Ovary (tissue), 9 donors: ENCODE results near the gene PITPNC1. TPM values are rescaled to one million over a fixed set of nuclear protein-coding genes. Genes with fewer than 3 reads are reported as not detected.

ENCODE experiments used
- DNase-seq, 5 donors: peaks; one replicate each; pipeline ENCODE4 v3.0.0-alpha.2; 2019 to 2020
- H3K27ac ChIP-seq, 2 donors: fragments of 200-600 bp; one replicate each; pipeline versions ENCODE4 v1.5.1 to v1.8.0; 2019 to 2022
- H3K27me3 ChIP-seq: fragments of 200-600 bp; one replicate; pipeline ENCODE4 v1.8.0; 2022
- H3K36me3 ChIP-seq: fragments of 200-600 bp; sonication (generic); one replicate; pipeline ENCODE4 v1.5.1; 2019
- H3K4me1 ChIP-seq: one replicate; pipeline ENCODE4 v1.8.1; 2013; ENCODE audit warnings: mild to moderate bottlenecking, moderate library complexity; ENCODE audit not compliant: insufficient read depth
- H3K4me3 ChIP-seq: fragments of 200-600 bp; sonication (generic); one replicate; pipeline ENCODE4 v1.5.1; 2017
- H3K9me3 ChIP-seq, 2 donors: fragments of 200-600 bp in 1 of 2; sonication (generic) in 1 of 2; one replicate each; pipeline versions ENCODE4 v1.5.1 to v1.8.1; 2013 to 2019; ENCODE audit warnings: mild to moderate bottlenecking in 1 of 2, moderate library complexity in 1 of 2
- CTCF ChIP-seq, 3 donors: fragments of 450-650 bp in 2 of 3; fragments of 200-600 bp in 1 of 3; IDR thresholded peaks; one replicate each; pipeline versions ENCODE4 v1.5.1 to v1.8.0; 2016 to 2022; ENCODE audit warnings: antibody characterized with exemption in 3 of 3, mild to moderate bottlenecking in 1 of 3
- EP300 ChIP-seq: sonication (generic); formaldehyde crosslinking; IDR thresholded peaks from one replicate; pipeline ENCODE4 v1.6.1; 2017; ENCODE audit warnings: antibody characterized with exemption
- POLR2A ChIP-seq: fragments of 450-650 bp; IDR thresholded peaks from one replicate; pipeline ENCODE4 v1.6.1; 2017; ENCODE audit warnings: antibody characterized with exemption, mild to moderate bottlenecking, moderate library complexity
- whole genome bisulfite sequencing, 3 donors: extraction: QIAGEN DNeasy Blood & Tissue Kit in 1 of 3; methylation state at CpG; one replicate each; pipeline versions ENCODE4 v1.1.5 to v1.1.7; 2013 to 2017; 5-methylcytosine and 5-hydroxymethylcytosine counted together
- intact Hi-C, 4 donors: fragments of 100-400 bp; cut with DNase I; formaldehyde crosslinking; loops; one replicate each; pipeline versions ENCODE4 v1.11.0 to v1.15.1; 2022 to 2023
- polyA plus RNA-seq, 2 donors: library from polyadenylated mRNA; stranded (reverse); fragments of 200-250 nt in 1 of 2; fragments of 350-450 nt in 1 of 2; fragmentation: Illumina TruSeq in 1 of 2; extraction: RNeasy Lipid Tissue Mini Kit (QIAGEN cat#74804) in 1 of 2; gene quantifications; one replicate each; pipeline ENCODE4 v1.2.3, GENCODE V29; 2013 to 2014
- total RNA-seq, 7 donors: library from RNA; depleted of rRNA in 2 of 7; stranded (reverse); fragments of >200 nt in 2 of 7; fragmentation: NEBNext Ultra II Directional in 3 of 7; extraction: Animal tissue kit (Norgen Biotek cat#: 25700) in 3 of 7; gene quantifications; one replicate each; pipeline versions ENCODE4 v1.1.0 to v1.2.4, GENCODE V29; 2016 to 2023
- donor health status: DM: no; HTN: no; CAD: no; lungs with moderate emphysema.
- donor health status: DM: no; HTN: no; CAD: no.
- donor health status: Bipolar disorder and iron deficiency.
- donor health status: DM: yes; HTN: yes; CAD: no.
- donor health status: DM: no; HTN: no; CAD: no.
- donor health status: DM: yes; HTN: yes; CAD: no.

The PITPNC1 gene
- total and polyA plus RNA-seq, 9 donors, result 14.9 to 40.9 (median 23.8) TPM

DNA sequence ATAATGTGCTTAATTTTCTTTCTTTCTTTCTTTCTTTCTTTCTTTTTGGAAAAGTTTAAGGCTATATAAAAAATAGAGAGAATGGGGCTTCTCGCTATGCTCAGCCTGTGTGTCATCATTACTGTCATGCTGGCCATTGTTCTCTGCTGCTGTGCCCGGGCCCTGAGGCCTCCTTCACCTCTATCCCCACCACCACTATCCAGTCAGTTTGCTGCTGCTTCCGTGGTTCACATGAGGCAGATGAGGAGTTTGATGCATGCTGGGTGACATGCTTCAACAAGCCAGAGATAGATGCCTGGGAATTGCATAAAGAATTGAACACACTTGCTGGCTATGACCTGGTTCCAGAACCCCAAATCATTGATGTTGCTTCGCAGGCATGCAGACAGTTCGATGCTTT lies 36.3 kb downstream of the PITPNC1 start:
- intact Hi-C loops, result no loop called here
- H3K27ac ChIP-seq, result no peak overlapping the region
- 93 to 96% (median 95%) methylated on average over 5 of the region's 5 CpGs for WGBS, 3 donors
- peaks cover 5% of the 10 kb centered on the region for H3K4me1 ChIP-seq
- no peaks in the 10 kb centered on the region for H3K36me3 ChIP-seq
- no peak overlapping the region for H3K4me3 ChIP-seq
- DNase-seq, result no peak
- H3K27me3 ChIP-seq, result no peaks in the 10 kb centered on the region
- no peaks in the 10 kb centered on the region for H3K9me3 ChIP-seq
- no peak for TF ChIP-seq EP300
- no peak for TF ChIP-seq CTCF (IDR thresholded peaks at IDR 0.05)
- no peak for TF ChIP-seq POLR2A

DNA sequence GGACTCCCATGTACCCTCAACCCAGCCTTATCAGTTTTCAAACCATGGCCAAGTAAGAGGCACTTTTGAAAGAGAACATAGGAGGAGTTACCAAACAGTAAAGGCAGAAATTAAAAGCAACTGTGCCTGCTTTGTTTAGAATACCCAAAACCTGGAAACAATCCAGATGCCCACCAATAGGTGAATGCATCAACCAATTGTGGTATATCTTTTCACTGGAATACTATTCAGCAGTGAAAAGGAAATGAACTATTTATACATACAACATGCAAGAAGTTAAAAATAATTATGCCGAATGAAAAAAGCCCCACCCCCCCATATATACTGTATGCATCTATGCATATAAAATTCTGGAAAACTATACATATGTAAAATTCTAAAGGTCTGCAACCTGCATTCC lies 37.0 kb downstream of the PITPNC1 start:
- 98 to 100% (median 99%) methylated on average over 1 of the region's 1 CpG for WGBS, 3 donors
- TF ChIP-seq POLR2A (no peak), CTCF (IDR thresholded peaks at IDR 0.05) (no peak), EP300 (no peak)
- no peaks in the 10 kb centered on the region for H3K9me3 ChIP-seq
- peaks cover 5% of the 10 kb centered on the region for H3K4me1 ChIP-seq
- no peak for DNase-seq
- intact Hi-C loops, result no loop called here
- H3K27ac ChIP-seq, result no peak overlapping the region
- H3K27me3 ChIP-seq, result no peaks in the 10 kb centered on the region
- no peaks in the 10 kb centered on the region for H3K36me3 ChIP-seq
- no peak overlapping the region for H3K4me3 ChIP-seq

DNA sequence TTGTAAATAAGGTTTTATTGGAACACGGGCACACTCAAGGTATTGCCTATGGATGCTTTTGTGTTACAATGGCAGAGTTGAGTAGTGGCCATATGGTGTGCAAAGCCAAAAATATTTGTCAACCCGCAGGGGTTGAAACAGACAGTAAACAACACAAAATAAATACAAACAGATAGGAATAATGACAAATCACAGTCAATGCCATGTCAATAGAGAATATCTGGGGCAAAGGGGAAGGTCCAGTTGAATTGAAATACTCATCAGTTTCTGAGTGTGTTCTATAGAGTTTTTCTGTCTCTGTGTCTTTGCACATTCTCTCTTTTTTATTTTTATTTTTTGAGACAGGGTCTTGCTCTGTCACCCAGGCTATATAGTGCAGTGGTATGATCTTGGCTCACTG lies 37.5 kb downstream of the PITPNC1 start:
- TF ChIP-seq CTCF (IDR thresholded peaks at IDR 0.05) (no peak), POLR2A (no peak)
- intact Hi-C loops, result no loop called here
- Histone ChIP-seq H3K4me1 (peaks cover 5% of the 10 kb centered on the region), H3K27me3 (no peaks in the 10 kb centered on the region), H3K9me3 (no peaks in the 10 kb centered on the region), H3K36me3 (no peaks in the 10 kb centered on the region), H3K4me3 (no peak overlapping the region), H3K27ac (no peak overlapping the region)
- DNase-seq, result no peak
- WGBS, 3 donors, result 96 to 97% (median 97%) methylated on average over 2 of the region's 2 CpGs

- H3K27me3 ChIP-seq, result no peaks in the 10 kb centered on the region
- TF ChIP-seq CTCF (IDR thresholded peaks at IDR 0.05), result no peak
- no peak for TF ChIP-seq EP300
- no peak for TF ChIP-seq POLR2A
- peaks cover 5% of the 10 kb centered on the region for H3K4me1 ChIP-seq
- 26 to 42% (median 27%) methylated on average over 7 of the region's 7 CpGs for WGBS, 3 donors
- H3K4me3 ChIP-seq, result no peak overlapping the region
- no peaks in the 10 kb centered on the region for H3K36me3 ChIP-seq
- peak overlapping the region in 1 of 2 donors; percentile 13 for H3K27ac ChIP-seq
- DNase-seq, result peak in 1 of 5 donors; percentile 33
- intact Hi-C loops, result no loop called here
- H3K9me3 ChIP-seq, result no peaks in the 10 kb centered on the region
Observed at GRCh38 chr17:67415291-67415690, 38.2 kb downstream of the PITPNC1 start.

- intact Hi-C loops, result no loop called here
- 95 to 100% (median 100%) methylated on average over 1 of the region's 1 CpG for WGBS, 3 donors
- no peak overlapping the region for H3K4me3 ChIP-seq
- no peak overlapping the region for H3K27ac ChIP-seq
- H3K36me3 ChIP-seq, result no peaks in the 10 kb centered on the region
- peaks cover 4% of the 10 kb centered on the region for H3K4me1 ChIP-seq
- H3K27me3 ChIP-seq, result no peaks in the 10 kb centered on the region
- no peaks in the 10 kb centered on the region for H3K9me3 ChIP-seq
- DNase-seq, result no peak
- TF ChIP-seq POLR2A (no peak), EP300 (no peak), CTCF (IDR thresholded peaks at IDR 0.05) (no peak)
Observed at GRCh38 chr17:67417507-67417906, 40.4 kb downstream of the PITPNC1 start.
